ENCODE measurements around the gene USP31.

Gene USP31

DNA sequence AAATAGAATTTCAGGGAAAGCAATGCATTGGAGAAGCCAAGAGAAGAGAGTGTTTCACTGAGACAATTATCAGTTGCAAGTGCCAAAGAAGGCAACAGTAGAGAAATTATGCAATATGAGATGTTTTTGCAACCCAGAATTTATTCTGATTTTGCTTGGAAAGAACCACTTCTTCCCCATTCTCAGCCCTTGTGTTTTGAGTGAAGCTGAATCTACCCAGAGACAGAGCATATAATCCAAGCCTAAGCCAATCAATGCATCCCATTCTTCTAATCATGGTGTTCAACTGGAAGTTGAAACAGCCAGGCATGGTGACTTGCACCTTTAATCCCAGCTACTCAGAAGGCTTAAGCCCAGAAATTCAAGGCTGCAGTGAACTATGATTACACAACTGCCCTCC, 26.4 kb upstream of the USP31 start:
- Histone ChIP-seq H3K27me3 (ENCODE audit: insufficient read depth, low read length) (no peaks in the 10 kb centered on the region), H3K9me2 (ENCODE audit: low read depth, low read length) (no peaks in the 10 kb centered on the region), H3K9me3 (ENCODE audit: low read length) (no peaks in the 10 kb centered on the region), H3K27ac (ENCODE audit: low read depth, low read length, poor library complexity, severe bottlenecking) (no peak overlapping the region), H2AFZ (ENCODE audit: low read length) (no peak overlapping the region), H4K20me1 (ENCODE audit: insufficient read depth, low read length) (no peaks in the 10 kb centered on the region), H3K9ac (ENCODE audit: low read length) (no peak overlapping the region), H3K4me2 (ENCODE audit: low read length) (no peak overlapping the region), H3K79me2 (ENCODE audit: insufficient read depth, low read length) (no peaks in the 10 kb centered on the region), H3K4me1 (ENCODE audit: insufficient read depth, low read length, severe bottlenecking) (no peaks in the 10 kb centered on the region), H3K4me3 (ENCODE audit: low read depth, low read length, poor library complexity, severe bottlenecking) (no peak overlapping the region), H3K36me3 (ENCODE audit: insufficient read depth, low read length) (no peaks in the 10 kb centered on the region), H3F3A (ENCODE audit: insufficient read depth, low read length) (no peaks in the 10 kb centered on the region)
- no peak for TF ChIP-seq EZH2 (IDR thresholded peaks at IDR 0.05; ENCODE audit: borderline replicate concordance, low read length)
- TF ChIP-seq, protein P1, sequence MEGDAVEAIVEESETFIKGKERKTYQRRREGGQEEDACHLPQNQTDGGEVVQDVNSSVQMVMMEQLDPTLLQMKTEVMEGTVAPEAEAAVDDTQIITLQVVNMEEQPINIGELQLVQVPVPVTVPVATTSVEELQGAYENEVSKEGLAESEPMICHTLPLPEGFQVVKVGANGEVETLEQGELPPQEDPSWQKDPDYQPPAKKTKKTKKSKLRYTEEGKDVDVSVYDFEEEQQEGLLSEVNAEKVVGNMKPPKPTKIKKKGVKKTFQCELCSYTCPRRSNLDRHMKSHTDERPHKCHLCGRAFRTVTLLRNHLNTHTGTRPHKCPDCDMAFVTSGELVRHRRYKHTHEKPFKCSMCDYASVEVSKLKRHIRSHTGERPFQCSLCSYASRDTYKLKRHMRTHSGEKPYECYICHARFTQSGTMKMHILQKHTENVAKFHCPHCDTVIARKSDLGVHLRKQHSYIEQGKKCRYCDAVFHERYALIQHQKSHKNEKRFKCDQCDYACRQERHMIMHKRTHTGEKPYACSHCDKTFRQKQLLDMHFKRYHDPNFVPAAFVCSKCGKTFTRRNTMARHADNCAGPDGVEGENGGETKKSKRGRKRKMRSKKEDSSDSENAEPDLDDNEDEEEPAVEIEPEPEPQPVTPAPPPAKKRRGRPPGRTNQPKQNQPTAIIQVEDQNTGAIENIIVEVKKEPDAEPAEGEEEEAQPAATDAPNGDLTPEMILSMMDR (IDR thresholded peaks at IDR 0.05; ENCODE audit: low read length), result no peak

DNA sequence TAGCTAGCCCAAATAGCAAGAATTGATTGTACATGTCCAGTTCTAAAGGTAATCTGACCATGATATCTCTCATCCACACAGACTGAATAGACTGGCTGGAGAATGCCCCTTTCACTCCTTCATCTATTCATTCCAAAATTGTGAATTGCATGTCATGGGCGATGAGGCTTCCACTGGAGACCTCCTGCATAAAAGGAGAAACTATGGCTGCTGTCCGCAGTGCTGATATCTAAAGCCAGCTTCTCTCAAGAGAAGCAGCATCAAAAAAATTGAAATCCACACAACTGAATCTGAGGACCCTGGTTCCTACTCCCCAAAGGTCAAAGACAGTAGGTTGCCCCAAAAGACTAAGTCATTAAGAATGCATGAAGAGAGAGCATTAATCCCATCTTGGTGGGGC, 25.4 kb upstream of the USP31 start:
- H3K4me3 ChIP-seq (ENCODE audit: low read depth, low read length, poor library complexity, severe bottlenecking), result no peak overlapping the region
- H4K20me1 ChIP-seq (ENCODE audit: insufficient read depth, low read length), result no peaks in the 10 kb centered on the region
- no peak overlapping the region for H3K27ac ChIP-seq (ENCODE audit: low read depth, low read length, poor library complexity, severe bottlenecking)
- no peaks in the 10 kb centered on the region for H3K36me3 ChIP-seq (ENCODE audit: insufficient read depth, low read length)
- H3K4me2 ChIP-seq (ENCODE audit: low read length), result no peak overlapping the region
- TF ChIP-seq, protein P1 (IDR thresholded peaks at IDR 0.05; ENCODE audit: low read length), result no peak
- TF ChIP-seq EZH2 (IDR thresholded peaks at IDR 0.05; ENCODE audit: borderline replicate concordance, low read length), result no peak
- no peaks in the 10 kb centered on the region for H3K4me1 ChIP-seq (ENCODE audit: insufficient read depth, low read length, severe bottlenecking)
- H3K9me2 ChIP-seq (ENCODE audit: low read depth, low read length), result no peaks in the 10 kb centered on the region
- H3K9ac ChIP-seq (ENCODE audit: low read length), result no peak overlapping the region
- H3K79me2 ChIP-seq (ENCODE audit: insufficient read depth, low read length), result no peaks in the 10 kb centered on the region
- no peak overlapping the region for H2AFZ ChIP-seq (ENCODE audit: low read length)
- H3F3A ChIP-seq (ENCODE audit: insufficient read depth, low read length), result no peaks in the 10 kb centered on the region
- no peaks in the 10 kb centered on the region for H3K27me3 ChIP-seq (ENCODE audit: insufficient read depth, low read length)
- no peaks in the 10 kb centered on the region for H3K9me3 ChIP-seq (ENCODE audit: low read length)

GRCh38 chr16:23172994-23173393, 23.7 kb upstream of the USP31 start:
- no peak overlapping the region for H3K4me2 ChIP-seq (ENCODE audit: low read length)
- H3K9me3 ChIP-seq (ENCODE audit: low read length), result no peaks in the 10 kb centered on the region
- no peaks in the 10 kb centered on the region for H3K36me3 ChIP-seq (ENCODE audit: insufficient read depth, low read length)
- H3K9ac ChIP-seq (ENCODE audit: low read length), result no peak overlapping the region
- no peak for TF ChIP-seq EZH2 (IDR thresholded peaks at IDR 0.05; ENCODE audit: borderline replicate concordance, low read length)
- TF ChIP-seq, protein P1 (IDR thresholded peaks at IDR 0.05; ENCODE audit: low read length), result no peak
- no peaks in the 10 kb centered on the region for H3F3A ChIP-seq (ENCODE audit: insufficient read depth, low read length)
- H2AFZ ChIP-seq (ENCODE audit: low read length), result no peak overlapping the region
- H3K79me2 ChIP-seq (ENCODE audit: insufficient read depth, low read length), result no peaks in the 10 kb centered on the region
- H3K4me1 ChIP-seq (ENCODE audit: insufficient read depth, low read length, severe bottlenecking), result no peaks in the 10 kb centered on the region
- no peak overlapping the region for H3K4me3 ChIP-seq (ENCODE audit: low read depth, low read length, poor library complexity, severe bottlenecking)
- H4K20me1 ChIP-seq (ENCODE audit: insufficient read depth, low read length), result no peaks in the 10 kb centered on the region
- no peak overlapping the region for H3K27ac ChIP-seq (ENCODE audit: low read depth, low read length, poor library complexity, severe bottlenecking)
- H3K27me3 ChIP-seq (ENCODE audit: insufficient read depth, low read length), result no peaks in the 10 kb centered on the region
- no peaks in the 10 kb centered on the region for H3K9me2 ChIP-seq (ENCODE audit: low read depth, low read length)

All from OCI-LY1 (cell line).